GM18526 (cell line): ENCODE measurements around the gene LZTR1.

Experiments used
- POLR2A ChIP-seq: IDR thresholded peaks from 3 replicates; pipeline ENCODE4 v1.6.1; 2011; ENCODE audit not compliant: insufficient read length; ENCODE audit errors: extremely low read depth

The LZTR1 gene

GRCh38 chr22:20987375-20987774 lies 5.3 kb downstream of the LZTR1 start:
- no peak for TF ChIP-seq POLR2A

DNA sequence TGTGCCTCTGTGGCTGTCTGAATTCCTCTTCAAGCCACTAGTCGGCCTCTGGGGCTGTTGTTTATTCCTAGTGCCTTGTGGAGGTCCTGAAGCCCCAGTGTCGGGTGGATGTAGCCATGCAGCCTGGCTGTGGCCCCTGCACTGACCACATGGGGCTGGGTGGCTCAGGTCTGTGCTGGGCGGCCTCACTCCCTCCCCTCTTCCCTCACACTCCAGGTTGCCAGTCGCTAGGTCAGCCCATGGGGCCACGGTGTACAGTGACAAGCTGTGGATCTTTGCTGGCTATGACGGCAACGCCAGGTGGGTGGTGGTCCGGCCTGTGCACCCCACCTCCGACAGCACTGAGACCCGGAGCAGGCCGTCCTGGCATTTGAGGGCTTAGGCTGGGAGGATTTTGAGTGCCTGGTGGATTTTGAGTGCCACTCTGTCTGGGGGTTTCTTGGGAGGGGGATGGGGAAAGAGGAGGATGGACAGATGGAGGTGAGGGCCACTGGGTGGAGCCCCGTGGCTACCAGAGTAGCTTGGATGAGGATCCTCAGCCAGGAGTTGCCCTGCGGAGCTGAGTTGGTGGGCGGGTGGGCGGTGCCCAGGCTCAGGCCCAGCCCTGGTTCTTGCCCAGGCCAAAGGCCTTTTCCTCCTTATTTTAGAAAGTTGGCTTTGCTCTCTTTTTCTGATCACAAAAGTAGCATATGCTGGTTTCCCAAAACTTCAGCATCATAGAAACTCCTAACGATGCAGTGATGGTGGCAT lies 6.7 kb downstream of the LZTR1 start:
- no peak for TF ChIP-seq POLR2A

GRCh38 chr22:20989323-20990138 lies 7.4 kb downstream of the LZTR1 start:
- no peak for TF ChIP-seq POLR2A

DNA sequence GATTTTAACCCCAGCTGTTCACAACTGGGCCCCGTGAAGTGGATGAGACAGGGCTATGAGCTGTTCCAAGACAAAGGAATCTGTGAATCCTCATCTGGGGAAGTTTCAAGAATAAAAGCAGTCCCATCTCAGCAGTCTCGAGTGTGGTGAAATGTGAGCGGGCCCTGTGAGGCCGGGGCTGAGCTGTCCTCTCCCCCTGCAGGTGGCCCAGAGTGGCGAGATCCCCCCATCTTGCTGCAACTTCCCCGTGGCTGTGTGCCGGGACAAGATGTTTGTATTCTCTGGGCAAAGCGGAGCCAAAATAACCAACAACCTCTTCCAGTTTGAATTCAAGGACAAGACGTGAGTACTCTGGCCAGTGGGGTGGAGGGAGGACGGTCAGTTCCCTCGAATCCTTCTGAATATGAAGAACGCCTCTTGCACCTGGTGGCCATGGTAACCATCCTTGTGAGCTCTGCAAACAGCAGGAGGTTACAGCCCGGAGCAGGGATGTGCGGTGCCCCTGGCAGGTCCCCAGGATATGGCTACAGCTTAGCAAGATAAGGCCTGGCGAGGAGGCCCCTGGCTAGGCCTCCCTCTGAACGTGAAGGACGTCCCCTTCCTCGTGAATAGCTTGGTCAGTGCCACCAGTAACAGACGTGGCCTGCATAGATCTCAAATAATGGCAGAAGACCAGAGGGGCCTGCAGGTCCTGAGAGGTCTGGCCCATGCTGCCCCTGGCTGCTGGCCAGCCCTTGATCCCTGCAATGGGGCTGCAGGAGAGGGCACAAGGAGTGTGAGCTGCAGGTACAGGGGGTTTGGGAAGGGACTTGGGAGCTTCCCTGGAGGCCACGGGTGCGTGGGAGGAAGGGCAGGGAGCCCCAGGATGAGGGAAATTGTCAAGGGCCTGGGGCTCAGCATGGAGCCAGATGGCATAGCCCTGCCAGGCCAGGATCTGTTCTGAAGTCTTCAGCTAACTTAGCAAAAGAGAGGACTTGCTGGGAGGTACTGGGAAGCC lies 8.4 kb downstream of the LZTR1 start:
- TF ChIP-seq POLR2A, result no peak

GRCh38 chr22:20991252-20992055 lies 9.4 kb downstream of the LZTR1 start:
- TF ChIP-seq POLR2A, result no peak

- no peak for TF ChIP-seq POLR2A
Observed at GRCh38 chr22:20992056-20992442, 10.0 kb downstream of the LZTR1 start.

DNA sequence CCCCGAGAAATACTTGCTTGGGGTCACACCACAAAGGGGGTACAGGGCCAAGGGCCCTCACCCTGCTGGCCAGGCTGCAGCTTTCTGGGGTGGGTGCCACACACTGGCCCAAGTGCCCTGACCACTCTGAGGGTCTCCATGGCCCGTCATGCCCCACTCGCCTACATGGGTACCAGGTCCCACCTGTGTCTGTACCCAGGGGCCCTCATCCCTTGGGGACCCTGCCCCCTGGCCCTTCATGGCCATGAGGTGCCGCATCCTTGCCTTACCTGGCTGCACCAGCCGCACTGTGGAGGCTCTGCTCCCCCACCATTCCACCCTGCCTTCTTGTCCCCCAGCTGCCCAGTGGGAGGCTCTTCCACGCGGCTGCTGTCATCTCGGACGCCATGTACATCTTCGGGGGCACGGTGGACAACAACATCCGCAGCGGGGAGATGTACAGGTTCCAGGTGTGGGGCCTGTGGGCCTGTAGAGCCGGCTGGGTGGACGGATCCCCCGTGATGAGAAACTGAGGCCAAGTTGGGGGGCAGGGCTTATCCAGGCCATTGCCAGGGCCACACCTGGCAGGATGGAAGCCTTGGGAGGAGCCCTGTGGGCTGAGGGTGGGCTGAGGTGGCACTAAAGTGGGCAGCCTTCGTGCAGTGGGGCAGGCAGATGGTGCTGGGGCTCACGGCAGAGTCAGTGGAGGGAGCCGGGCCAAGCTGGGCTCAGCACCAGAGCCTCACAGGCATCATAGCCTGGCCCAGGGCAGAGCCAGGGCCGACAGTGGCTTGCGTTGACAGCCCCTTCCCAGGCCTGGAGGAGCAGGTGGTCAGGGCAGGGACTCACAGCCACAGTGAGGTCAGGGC lies 10.6 kb downstream of the LZTR1 start:
- TF ChIP-seq POLR2A, result no peak

DNA sequence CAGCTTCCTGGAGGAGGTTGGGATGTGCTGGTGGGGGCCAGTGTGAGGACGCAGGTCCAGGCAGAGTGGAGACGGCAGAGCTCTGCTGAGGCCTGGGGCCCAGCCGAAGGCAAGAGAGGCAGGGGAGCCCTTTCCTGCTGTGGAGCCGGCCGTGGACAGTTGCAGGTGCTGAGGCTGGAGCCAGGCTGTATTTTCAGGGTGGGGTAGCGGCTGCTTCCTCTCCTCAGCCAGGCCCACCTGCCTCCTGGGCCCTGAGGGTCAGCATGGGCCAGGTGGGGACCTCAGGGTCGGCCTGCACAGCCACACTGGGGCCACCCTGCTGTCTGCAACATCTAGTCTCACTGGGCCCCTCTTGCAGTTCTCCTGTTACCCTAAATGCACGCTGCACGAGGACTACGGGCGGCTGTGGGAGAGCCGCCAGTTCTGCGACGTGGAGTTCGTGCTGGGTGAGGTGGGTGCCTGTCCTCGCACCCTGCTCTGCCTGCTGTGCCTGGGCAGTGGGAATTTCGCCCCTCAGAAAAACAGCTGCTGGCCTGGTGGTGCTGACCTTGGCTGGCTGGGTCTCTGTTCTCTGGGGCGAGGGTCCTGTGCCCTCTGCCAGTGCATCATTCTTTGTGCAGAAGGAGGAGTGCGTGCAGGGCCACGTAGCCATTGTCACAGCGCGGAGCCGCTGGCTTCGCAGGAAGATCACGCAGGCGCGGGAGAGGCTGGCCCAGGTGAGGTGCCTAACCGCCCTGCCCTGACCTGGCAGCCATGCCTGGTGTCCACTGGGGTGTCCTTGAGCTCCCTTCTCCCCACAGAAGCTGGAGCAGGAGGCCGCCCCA lies 11.4 kb downstream of the LZTR1 start:
- TF ChIP-seq POLR2A, result no peak

DNA sequence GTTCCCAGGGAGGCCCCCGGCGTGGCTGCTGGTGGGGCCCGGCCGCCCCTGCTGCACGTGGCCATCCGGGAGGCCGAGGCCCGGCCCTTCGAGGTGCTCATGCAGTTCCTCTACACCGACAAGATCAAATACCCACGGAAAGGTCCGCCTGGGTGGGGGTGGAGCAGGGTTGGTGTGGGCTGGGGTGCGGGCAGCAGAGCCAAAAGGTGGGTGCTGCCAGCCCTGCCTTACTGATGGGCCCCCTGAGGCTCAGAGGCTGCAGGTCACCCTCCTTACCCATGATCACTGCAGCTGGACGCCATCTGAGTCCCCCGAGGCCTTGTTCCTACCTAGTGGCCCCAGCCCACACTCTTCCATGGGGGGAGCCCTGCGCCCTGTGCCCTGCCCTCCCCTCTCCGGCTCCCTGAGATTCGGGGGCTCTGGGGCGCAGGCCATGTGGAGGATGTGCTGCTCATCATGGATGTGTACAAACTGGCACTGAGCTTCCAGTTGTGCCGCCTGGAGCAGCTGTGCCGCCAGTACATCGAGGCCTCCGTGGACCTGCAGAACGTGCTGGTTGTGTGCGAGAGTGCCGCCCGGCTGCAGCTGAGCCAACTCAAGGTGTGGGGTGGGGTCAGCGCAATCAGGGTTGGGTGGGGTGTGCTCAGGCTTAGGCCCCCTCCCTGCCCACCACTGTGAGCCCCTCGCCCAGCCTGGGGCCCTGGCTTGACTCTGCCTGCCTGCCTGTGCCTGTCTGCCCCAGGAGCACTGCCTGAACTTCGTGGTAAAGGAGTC lies 12.2 kb downstream of the LZTR1 start:
- no peak for TF ChIP-seq POLR2A

- no peak for TF ChIP-seq POLR2A
Observed at GRCh38 chr22:20994902-20995241, 12.8 kb downstream of the LZTR1 start.

- no peak for TF ChIP-seq POLR2A
Observed at GRCh38 chr22:20995329-20996030, 13.4 kb downstream of the LZTR1 start.

DNA sequence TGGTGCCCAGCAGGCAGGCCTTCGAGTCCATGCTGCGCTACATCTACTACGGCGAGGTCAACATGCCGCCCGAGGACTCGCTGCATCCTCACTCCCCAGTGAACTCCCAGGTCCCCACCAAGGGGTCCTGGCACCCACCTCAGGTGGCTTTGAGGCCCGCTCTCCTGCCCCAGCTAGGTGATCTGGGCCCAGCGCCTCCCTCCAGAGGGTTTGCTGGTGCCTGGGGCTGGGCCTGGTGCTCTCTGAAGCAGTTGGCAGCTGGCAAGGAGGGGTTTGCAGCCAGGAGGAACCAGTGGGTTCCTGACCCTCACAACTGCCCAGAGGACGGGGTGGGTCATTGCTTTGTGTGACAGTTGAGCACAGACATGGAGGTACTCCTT lies 13.9 kb downstream of the LZTR1 start:
- no peak for TF ChIP-seq POLR2A
